GM21717 (cell line): ENCODE data around the gene VN1R5.
"Not testable (repeated sequence)": the region's sequence is repeated elsewhere in the genome, so short reads cannot be mapped to it uniquely, and the experiment has no call there.

ENCODE experiments used
- ATAC-seq: cut with Tn5 transposase; IDR thresholded peaks from one replicate; pipeline ENCODE4 v1.9.1; 2021; ENCODE audit warnings: mild to moderate bottlenecking, moderate library complexity; ENCODE audit not compliant: unreplicated experiment

The VN1R5 gene

DNA sequence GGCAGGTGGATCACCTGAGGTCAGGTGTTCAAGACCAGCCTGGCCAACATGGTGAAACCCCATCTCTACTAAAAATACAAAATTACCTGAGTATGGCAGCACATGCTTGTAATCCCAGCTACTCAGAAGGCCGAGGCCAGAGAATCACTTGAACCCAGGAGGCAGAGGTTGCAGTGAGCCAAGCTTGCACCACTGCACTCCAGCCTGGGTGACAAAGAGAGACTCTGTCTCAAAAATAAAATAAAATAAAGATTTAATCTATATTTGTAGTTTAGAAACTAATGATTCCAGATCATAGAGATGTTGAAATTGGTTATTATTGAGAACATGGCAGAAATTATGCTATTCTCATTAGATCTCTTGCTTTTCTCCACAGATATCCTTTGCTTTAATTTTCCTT, at the start of gene VN1R5:
Gene VN1R5 (plus strand): TSS at position 301 of the 400 bp plus-strand sequence.
- not testable (repeated sequence) for ATAC-seq

DNA sequence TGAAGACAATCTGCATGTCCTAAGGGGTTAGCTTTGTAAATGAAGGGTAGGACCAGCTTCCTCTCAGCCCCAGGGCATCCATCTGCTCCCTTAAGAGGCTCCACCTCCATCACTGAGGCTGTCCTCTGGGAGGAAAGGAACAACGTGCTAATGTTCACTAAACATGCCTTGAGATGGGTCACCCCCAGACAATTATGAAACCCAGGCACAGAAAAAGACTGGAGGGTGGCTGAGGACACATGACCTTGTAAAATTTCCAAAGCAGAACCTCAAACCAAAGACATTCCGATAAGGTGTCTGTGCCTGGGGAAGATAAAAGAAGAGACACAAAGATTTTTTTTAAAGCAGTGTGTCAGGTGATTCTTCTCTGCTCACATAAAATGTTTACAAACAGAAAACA, 46.5 kb upstream of the VN1R5 start:
- no peak for ATAC-seq

DNA sequence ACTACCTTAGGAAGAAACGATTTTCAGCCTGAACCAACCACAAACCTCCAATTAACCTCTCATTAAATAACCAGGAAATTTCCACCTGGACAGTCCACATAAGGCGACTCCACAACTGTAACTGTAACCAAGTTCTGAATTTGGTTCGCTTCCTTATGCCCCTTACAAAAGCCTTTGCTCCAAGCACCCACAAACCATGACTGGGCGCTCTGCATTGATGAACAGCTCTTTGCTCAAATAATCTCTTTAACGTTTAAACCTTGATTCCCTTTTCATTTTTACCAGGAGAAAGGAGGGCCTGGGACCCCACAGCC, 45.9 kb upstream of the VN1R5 start:
- ATAC-seq = peak; percentile 8

DNA sequence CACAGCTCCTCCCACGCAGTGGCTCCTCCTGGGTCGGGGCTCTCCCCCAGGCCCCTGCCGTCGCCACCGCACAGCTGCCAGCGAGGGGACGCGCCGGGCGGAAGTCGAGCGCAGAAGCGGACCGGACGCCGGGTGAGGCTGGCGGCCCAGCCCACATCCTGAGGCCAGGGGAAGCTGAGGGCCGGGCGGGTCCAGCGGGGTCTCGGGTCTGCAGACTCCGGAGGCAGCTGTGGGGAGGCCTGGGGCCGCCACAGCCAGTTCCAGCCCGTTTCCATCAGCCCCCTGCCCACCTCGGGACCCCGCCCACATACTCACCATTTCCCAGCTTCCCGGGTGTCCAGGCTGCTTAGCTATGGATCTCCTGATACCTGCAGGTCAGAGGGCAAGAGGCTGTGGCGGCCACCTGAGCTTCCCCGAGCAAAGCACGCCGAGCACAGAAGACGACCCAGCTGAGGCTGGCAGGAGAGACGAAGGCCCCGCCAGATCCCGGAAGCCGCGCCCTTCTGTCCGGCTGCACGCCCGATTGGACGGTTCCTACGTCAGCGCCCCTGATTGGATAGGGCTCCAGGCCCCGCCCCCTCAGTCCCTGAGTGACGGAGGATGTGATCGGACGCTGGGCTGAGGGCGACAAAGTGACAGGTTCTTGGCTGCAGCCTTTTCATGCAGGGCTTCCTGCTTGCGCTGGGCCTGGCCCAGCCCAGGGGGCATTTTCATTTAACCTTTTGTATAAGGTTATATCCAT, 45.3 kb upstream of the VN1R5 start:
- peak; percentile 96 for ATAC-seq

DNA sequence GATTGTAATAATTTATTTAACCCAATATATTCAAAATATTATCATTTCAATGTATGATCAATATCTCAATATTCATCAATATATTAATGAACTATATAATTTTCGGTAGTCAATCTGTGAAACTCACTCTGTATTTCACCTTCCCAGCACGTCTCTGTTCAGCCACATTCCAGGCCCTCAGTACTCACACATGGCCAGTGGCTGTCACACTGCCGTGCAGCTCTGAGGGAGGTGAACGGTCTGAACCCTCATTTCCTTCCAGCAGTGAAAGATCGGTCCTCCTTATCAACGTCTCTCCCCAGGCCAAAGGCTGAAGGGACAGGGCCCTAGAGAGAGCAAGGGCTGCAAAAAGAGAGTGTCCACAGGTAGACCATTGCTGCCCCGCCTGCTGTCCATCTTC, 44.5 kb upstream of the VN1R5 start:
- ATAC-seq = no peak

DNA sequence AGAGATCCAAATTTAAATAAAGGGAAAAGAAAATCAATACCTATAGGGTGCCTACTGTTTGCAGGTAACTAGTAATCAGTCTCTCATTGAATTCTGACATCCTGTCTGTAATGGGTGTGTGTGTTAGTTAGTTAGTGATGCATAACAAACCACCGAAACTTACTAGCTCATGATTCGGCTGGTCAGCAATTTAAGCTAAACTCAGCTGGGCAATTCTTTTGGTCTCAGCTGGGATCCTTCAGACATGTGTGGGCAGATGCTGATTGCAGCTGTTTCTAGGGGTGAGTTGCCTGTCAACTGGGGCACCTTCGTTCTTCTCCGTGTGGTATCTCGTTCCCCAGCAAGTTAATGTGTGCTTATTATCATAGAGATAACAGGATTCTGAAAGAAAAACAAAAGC, 43.9 kb upstream of the VN1R5 start:
- ATAC-seq = peak; percentile 41

GRCh38 chr1:247212627-247213617, 43.0 kb upstream of the VN1R5 start:
- no peak for ATAC-seq

DNA sequence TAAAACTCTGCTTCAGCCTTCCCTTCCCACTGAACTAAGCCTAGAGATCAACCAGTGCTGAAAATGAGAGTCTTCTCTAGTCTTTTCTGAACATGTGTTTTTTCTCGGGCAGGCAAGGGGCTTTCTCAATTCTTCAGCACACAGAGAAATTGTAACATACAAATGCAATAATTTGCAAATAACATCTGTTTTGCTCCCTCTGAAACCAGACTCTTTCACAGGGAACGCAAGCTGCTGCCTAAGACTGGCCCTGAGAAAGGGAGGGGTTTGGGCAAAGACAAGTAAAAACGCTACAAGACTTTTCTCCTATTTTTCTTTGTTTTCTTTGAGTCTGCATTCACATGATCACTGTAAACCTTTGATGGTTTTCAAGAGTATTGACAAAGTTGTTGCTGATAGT, 39.6 kb upstream of the VN1R5 start:
- ATAC-seq = no peak

GRCh38 chr1:247218121-247218651, 37.7 kb upstream of the VN1R5 start:
- ATAC-seq = no peak

- not testable (repeated sequence) for ATAC-seq
These were observed 35.6 kb upstream of the VN1R5 start for GRCh38 chr1:247220280-247220679.

DNA sequence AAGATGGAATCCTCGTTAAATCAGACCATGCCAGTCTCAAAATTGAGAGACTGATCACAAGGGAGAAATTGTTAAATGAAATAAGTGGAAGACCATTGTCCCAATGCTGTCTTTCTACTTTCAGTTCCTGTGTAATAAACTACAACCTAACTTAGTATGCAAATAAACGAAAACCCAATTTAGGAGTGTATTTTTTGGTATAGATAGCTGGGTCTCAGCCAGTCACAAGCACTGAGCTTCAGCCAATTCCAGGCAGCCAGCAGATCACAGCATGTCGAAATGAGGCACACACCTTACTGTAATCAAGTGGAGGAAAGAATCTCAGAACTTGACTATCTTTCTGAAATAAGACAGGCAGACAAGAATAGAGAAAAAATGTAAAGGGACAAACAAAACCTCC, 33.0 kb upstream of the VN1R5 start:
- ATAC-seq = no peak

GRCh38 chr1:247224822-247225221, 31.1 kb upstream of the VN1R5 start:
- ATAC-seq = no peak

- ATAC-seq = no peak
These were observed 27.7 kb upstream of the VN1R5 start for GRCh38 chr1:247228133-247228532.

DNA sequence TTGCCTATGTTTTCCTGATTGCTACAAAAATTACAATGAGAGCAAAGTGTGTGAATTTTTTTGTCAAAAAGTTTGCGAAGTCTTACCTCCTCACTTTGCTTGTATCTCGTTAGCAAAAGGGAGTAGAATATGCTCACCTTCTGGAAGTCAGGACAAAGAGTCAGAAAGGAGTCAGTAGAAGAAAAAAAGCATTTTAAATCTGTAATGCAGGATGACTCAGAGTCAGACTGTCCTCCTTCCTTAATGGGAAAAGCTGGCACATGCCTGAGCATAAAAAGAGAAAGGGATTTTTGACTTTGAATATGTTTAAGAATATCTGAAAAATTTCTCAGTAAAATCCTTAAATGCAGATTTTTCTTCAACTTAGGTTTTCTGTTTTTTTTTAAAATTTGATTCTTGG, 14.2 kb upstream of the VN1R5 start:
- ATAC-seq = no peak

GRCh38 chr1:247243524-247244137, 12.2 kb upstream of the VN1R5 start:
- no peak for ATAC-seq

- ATAC-seq = no peak
These were observed 9.4 kb upstream of the VN1R5 start for GRCh38 chr1:247246325-247247115.

GRCh38 chr1:247247568-247247967, 8.3 kb upstream of the VN1R5 start:
- ATAC-seq = no peak

DNA sequence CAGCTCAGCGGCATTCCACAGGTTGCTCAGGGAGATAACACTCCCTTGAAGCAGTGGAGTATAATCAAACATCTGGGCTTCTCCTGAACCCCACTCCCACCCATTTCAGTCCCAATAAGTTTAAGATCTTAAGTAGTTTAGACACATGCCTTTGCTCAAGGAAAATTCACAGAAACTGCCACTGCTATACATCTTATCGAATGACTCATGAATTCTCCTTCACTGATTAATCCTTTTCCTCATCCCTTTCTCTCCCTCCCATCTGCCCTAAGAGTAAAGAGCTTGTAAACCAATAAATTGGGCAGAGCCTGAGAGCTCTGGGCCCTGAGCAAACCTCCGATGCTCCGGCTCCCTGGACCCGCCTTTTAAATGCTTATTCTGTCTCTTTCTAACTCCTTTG, 10.2 kb downstream of the VN1R5 start:
- no peak for ATAC-seq

DNA sequence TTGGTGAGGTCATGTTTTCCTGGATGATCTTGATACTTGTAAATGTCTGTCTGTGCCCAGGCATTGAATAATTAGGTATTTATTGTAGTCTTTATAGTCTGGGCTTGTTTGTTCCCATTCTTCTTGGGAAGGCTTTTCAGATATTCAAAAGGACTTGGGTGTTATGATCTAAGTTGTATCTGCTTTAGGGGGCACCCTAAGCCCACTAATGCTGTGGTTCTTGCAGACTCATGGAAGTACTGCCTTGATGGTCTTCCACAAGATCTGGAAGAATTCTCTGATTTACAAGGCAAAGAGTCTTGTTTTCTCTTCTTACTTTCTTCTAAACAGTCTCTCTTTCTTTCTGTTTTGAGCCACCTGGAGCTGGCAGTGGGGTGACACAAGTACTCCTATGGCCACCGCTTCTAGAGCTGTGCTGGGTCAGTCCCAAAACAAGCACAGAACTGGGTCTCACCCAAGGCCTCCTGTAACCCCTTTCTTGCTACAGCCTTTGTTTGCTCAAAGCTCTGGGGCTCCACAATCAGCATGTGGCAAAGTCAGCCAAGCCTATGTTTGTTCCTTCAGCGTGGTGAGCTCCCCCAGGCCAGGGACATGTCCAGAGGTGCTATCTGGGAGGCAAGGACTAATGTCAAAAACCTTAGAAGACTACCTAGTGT, 12.6 kb downstream of the VN1R5 start:
- ATAC-seq = no peak

GRCh38 chr1:247269133-247269532, 13.3 kb downstream of the VN1R5 start:
- no peak for ATAC-seq
